Upper lobe of left lung (tissue), 6 donors: ENCODE measurements around the gene MARK3. TPM values are rescaled to one million over a fixed set of nuclear protein-coding genes. Genes with fewer than 3 reads are reported as not detected.
A peak's percentile ranks its signal among the peaks of the same experiment; 100 is the strongest.

ENCODE experiments used
- ATAC-seq, 2 donors: fragments of 200-7000 bp; cut with Tn5 transposase; one replicate each; pipeline ENCODE4 v1.9.1; 2022; ENCODE audit warnings: mild to moderate bottlenecking in 2 of 2, moderate library complexity in 2 of 2; ENCODE audit not compliant: low FRiP score in 2 of 2
- DNase-seq, 2 donors: peaks; one replicate each; pipeline ENCODE4 v3.0.0-alpha.2; 2019 to 2020
- H3K27ac ChIP-seq, 4 donors: fragments of 200-600 bp; sonication (generic); one replicate each; pipeline ENCODE4 v1.5.1; 2016 to 2019
- H3K27me3 ChIP-seq, 4 donors: fragments of 200-600 bp; sonication (generic); one replicate each; pipeline ENCODE4 v1.5.1; 2017 to 2019
- H3K36me3 ChIP-seq, 4 donors: fragments of 200-600 bp; sonication (generic); one replicate each; pipeline ENCODE4 v1.5.1; 2016 to 2019
- H3K4me1 ChIP-seq, 4 donors: fragments of 200-600 bp; sonication (generic); one replicate each; pipeline ENCODE4 v1.5.1; 2018 to 2019
- H3K4me3 ChIP-seq, 4 donors: fragments of 200-600 bp; sonication (generic); one replicate each; pipeline ENCODE4 v1.5.1; 2017 to 2019; ENCODE audit warnings: mild to moderate bottlenecking in 2 of 4, moderate library complexity in 1 of 4
- H3K9me3 ChIP-seq, 4 donors: fragments of 200-600 bp; sonication (generic); one replicate each; pipeline ENCODE4 v1.5.1; 2018 to 2019
- EP300 ChIP-seq, 4 donors: sonication (generic); formaldehyde crosslinking; IDR thresholded peaks; one replicate each; pipeline ENCODE4 v1.5.1; 2017; ENCODE audit warnings: antibody characterized with exemption in 4 of 4, control low read depth in 2 of 4
- POLR2A ChIP-seq, 4 donors: fragments of 450-650 bp; IDR thresholded peaks; one replicate each; pipeline ENCODE4 v1.5.1; 2016 to 2017; ENCODE audit warnings: antibody characterized with exemption in 4 of 4, mild to moderate bottlenecking in 2 of 4
- POLR2AphosphoS5 ChIP-seq, 2 donors: sonication (generic); formaldehyde crosslinking; IDR thresholded peaks; one replicate each; pipeline ENCODE4 v1.5.1; 2017; ENCODE audit warnings: antibody characterized with exemption in 2 of 2
- WGBS, 2 donors: methylation state at CpG; one replicate each; pipeline ENCODE4 v1.1.5; 2017 to 2018; 5-methylcytosine and 5-hydroxymethylcytosine counted together
- total RNA-seq, 6 donors: library from RNA; depleted of rRNA in 4 of 6; stranded (reverse); fragments of >200 nt in 4 of 6; gene quantifications; one replicate each; pipeline versions ENCODE4 v1.1.0 to v1.2.1, GENCODE V29; 2016 to 2021
- TF ChIP-seq, protein P1 (sequence below), 6 experiments: fragments of 450-650 bp in 4 of 6; fragments of 200-600 bp in 2 of 6; sonication (generic) in 2 of 6; IDR thresholded peaks; one replicate each; pipeline ENCODE4 v1.5.1; 2016 to 2019; ENCODE audit warnings: antibody characterized with exemption in 6 of 6
- donor health status: DM: no; HTN: no; CAD: no; lungs with moderate emphysema.
- donor health status: DM: no; HTN: yes; CAD: no; lungs with severe emphysema.

MARK3 gene
- total RNA-seq, 6 donors from 2014 or later, result 84.5 to 190 (median 132) TPM

- H3K4me3 ChIP-seq, result no peak overlapping the region
- no peak overlapping the region for H3K27ac ChIP-seq
- no peaks in the 10 kb centered on the region for H3K9me3 ChIP-seq
- H3K4me1 ChIP-seq, result peaks cover 2 to 10% (median 6%) of the 10 kb centered on the region in 4 donors
- H3K36me3 ChIP-seq, result peaks cover 24 to 86% (median 60%) of the 10 kb centered on the region in 4 donors
- WGBS, 2 donors, result 78 to 79% methylated on average over 10 of the region's 10 CpGs
- ATAC-seq, result peak; percentile 38 to 74
- no peak for TF ChIP-seq POLR2A (IDR thresholded peaks at IDR 0.05)
- no peak for TF ChIP-seq POLR2AphosphoS5 (IDR thresholded peaks at IDR 0.05)
- no peaks in the 10 kb centered on the region for H3K27me3 ChIP-seq
- DNase-seq, result no peak
Measured at GRCh38 chr14:103499709-103500108, 114.5 kb downstream of the MARK3 start.

- Histone ChIP-seq H3K4me3 (no peak overlapping the region), H3K9me3 (no peaks in the 10 kb centered on the region), H3K4me1 (peaks cover 2 to 10% (median 6%) of the 10 kb centered on the region in 4 donors), H3K27me3 (no peaks in the 10 kb centered on the region), H3K27ac (peak overlapping the region in 2 of 4 donors; percentile 11 to 50), H3K36me3 (peaks cover 24 to 86% (median 60%) of the 10 kb centered on the region in 4 donors)
- DNase-seq (peak; percentile 81 to 94), ATAC-seq (peak; percentile 92 to 95)
- TF ChIP-seq, protein P1, sequence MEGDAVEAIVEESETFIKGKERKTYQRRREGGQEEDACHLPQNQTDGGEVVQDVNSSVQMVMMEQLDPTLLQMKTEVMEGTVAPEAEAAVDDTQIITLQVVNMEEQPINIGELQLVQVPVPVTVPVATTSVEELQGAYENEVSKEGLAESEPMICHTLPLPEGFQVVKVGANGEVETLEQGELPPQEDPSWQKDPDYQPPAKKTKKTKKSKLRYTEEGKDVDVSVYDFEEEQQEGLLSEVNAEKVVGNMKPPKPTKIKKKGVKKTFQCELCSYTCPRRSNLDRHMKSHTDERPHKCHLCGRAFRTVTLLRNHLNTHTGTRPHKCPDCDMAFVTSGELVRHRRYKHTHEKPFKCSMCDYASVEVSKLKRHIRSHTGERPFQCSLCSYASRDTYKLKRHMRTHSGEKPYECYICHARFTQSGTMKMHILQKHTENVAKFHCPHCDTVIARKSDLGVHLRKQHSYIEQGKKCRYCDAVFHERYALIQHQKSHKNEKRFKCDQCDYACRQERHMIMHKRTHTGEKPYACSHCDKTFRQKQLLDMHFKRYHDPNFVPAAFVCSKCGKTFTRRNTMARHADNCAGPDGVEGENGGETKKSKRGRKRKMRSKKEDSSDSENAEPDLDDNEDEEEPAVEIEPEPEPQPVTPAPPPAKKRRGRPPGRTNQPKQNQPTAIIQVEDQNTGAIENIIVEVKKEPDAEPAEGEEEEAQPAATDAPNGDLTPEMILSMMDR (IDR thresholded peaks at IDR 0.05), result peak; percentile 69 to 85 (median 80)
- no peak for TF ChIP-seq POLR2A (IDR thresholded peaks at IDR 0.05)
- 41 to 45% methylated on average over 17 of the region's 17 CpGs for WGBS, 2 donors
Measured at GRCh38 chr14:103500148-103500990, 115.2 kb downstream of the MARK3 start.

- Histone ChIP-seq H3K27ac (no peak overlapping the region), H3K36me3 (peaks cover 24 to 84% (median 58%) of the 10 kb centered on the region in 4 donors), H3K9me3 (no peaks in the 10 kb centered on the region), H3K27me3 (no peaks in the 10 kb centered on the region), H3K4me1 (peaks cover 0 to 10% (median 6%) of the 10 kb centered on the region in 4 donors), H3K4me3 (no peak overlapping the region)
- ATAC-seq, result no peak
- peak in 1 of 2 donors; percentile 17 for DNase-seq
- 77 to 81% methylated on average over 11 of the region's 11 CpGs for WGBS, 2 donors
- no peak for TF ChIP-seq POLR2AphosphoS5 (IDR thresholded peaks at IDR 0.05)
- TF ChIP-seq, protein P1 (IDR thresholded peaks at IDR 0.05), result no peak
Measured at GRCh38 chr14:103501041-103501870, 116.0 kb downstream of the MARK3 start.

- Histone ChIP-seq H3K27me3 (no peaks in the 10 kb centered on the region), H3K27ac (no peak overlapping the region), H3K4me3 (no peak overlapping the region), H3K9me3 (no peaks in the 10 kb centered on the region), H3K36me3 (peaks cover 24 to 82% (median 55%) of the 10 kb centered on the region in 4 donors), H3K4me1 (peaks cover 0 to 10% (median 6%) of the 10 kb centered on the region in 4 donors)
- TF ChIP-seq POLR2AphosphoS5 (IDR thresholded peaks at IDR 0.05), result no peak
- no peak for TF ChIP-seq EP300 (IDR thresholded peaks at IDR 0.05)
- TF ChIP-seq, protein P1 (IDR thresholded peaks at IDR 0.05), result no peak
- TF ChIP-seq POLR2A (IDR thresholded peaks at IDR 0.05), result no peak
- 93 to 95% methylated on average over 9 of the region's 9 CpGs for WGBS, 2 donors
- ATAC-seq, result no peak
- DNase-seq, result peak in 1 of 2 donors; percentile 6
Measured at GRCh38 chr14:103501921-103502669, 116.9 kb downstream of the MARK3 start.
